ENCODE measurements around the gene OR6J1.

GRCh38 chr14:22606380-22606779 is 37.8 kb downstream of the OR6J1 start:
- no peak for TF ChIP-seq SIN3A (conservative IDR thresholded peaks at IDR 0.05 in 1 of 2, IDR thresholded peaks at IDR 0.05 in 1 of 2; ENCODE audit: low read depth in 1 of 2, low read length in 2 of 2)
- TF ChIP-seq, protein P1, sequence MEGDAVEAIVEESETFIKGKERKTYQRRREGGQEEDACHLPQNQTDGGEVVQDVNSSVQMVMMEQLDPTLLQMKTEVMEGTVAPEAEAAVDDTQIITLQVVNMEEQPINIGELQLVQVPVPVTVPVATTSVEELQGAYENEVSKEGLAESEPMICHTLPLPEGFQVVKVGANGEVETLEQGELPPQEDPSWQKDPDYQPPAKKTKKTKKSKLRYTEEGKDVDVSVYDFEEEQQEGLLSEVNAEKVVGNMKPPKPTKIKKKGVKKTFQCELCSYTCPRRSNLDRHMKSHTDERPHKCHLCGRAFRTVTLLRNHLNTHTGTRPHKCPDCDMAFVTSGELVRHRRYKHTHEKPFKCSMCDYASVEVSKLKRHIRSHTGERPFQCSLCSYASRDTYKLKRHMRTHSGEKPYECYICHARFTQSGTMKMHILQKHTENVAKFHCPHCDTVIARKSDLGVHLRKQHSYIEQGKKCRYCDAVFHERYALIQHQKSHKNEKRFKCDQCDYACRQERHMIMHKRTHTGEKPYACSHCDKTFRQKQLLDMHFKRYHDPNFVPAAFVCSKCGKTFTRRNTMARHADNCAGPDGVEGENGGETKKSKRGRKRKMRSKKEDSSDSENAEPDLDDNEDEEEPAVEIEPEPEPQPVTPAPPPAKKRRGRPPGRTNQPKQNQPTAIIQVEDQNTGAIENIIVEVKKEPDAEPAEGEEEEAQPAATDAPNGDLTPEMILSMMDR (IDR thresholded peaks at IDR 0.05; ENCODE audit: control extremely low read depth in 1 of 3, insufficient read depth in 1 of 3, low read depth in 1 of 3, low read length in 3 of 3): no peak
- TF ChIP-seq TEAD4 (IDR thresholded peaks at IDR 0.05; ENCODE audit: low read depth, low read length): no peak
- TF ChIP-seq CREB1 (IDR thresholded peaks at IDR 0.05): no peak
- no peak for TF ChIP-seq EGR1 (IDR thresholded peaks at IDR 0.05; ENCODE audit: borderline replicate concordance, low read depth, low read length)
- TF ChIP-seq CHD7 (IDR thresholded peaks at IDR 0.05; ENCODE audit: insufficient replicate concordance, low read length): no peak
- no peak for TF ChIP-seq NRF1 (IDR thresholded peaks at IDR 0.05; ENCODE audit: low read depth, low read length)
- TF ChIP-seq, protein P2, sequence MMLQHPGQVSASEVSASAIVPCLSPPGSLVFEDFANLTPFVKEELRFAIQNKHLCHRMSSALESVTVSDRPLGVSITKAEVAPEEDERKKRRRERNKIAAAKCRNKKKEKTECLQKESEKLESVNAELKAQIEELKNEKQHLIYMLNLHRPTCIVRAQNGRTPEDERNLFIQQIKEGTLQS (IDR thresholded peaks at IDR 0.05; ENCODE audit: insufficient read depth, low read depth, low read length): no peak
- no peak for TF ChIP-seq POLR2A (IDR thresholded peaks at IDR 0.05; ENCODE audit: control extremely low read depth in 1 of 2, low read depth in 2 of 2, low read length in 2 of 2)
- no peak for TF ChIP-seq EZH2 (IDR thresholded peaks at IDR 0.05; ENCODE audit: low read depth, low read length, severe bottlenecking)
- no peak for TF ChIP-seq HDAC2 (IDR thresholded peaks at IDR 0.05; ENCODE audit: borderline replicate concordance in 1 of 2, low read depth in 2 of 2, low read length in 2 of 2)
- no peak for TF ChIP-seq KDM5A (IDR thresholded peaks at IDR 0.05; ENCODE audit: low read length)
